ENCODE data around the gene TRIM16. TPM values are rescaled to one million over a fixed set of nuclear protein-coding genes. Genes with fewer than 3 reads are reported as not detected.

The TRIM16 gene
- total and polyA plus RNA-seq, 9 of the 15 experiments (the other 6 are each of a cell fraction or from before 2014, with no cell fraction given) = 3.5 to 9.2 (median 8.2) TPM

DNA sequence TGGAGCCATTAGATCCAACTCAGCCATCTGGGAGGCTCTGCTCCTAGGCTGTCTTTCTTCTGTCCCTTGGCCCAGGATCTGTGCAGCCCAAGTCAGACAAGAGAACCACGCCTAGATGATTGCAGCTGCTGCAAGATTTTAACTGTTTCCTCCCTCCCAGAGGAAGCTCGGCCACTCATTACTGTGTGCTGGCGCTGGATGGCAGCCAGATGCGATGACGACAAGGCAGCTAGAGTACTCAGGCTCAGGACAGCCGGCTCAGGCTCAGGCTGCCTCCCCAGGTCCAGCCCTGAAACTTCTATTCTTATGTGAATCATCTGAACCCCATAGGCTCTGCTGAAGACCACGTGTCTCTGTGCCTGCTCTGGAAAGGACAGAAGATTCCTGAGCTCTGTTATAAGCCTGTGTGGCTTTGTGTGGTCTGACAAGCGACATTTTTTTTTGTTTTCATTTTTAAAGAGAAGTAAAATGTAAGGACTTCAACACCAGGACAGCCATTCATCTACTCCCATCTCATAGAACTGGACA is 32.5 kb downstream of the TRIM16 start (continued):
- TF ChIP-seq KAT7 (CRISPR knock-in tag; IDR thresholded peaks at IDR 0.05; ENCODE audit: borderline replicate concordance) = no peak
- TF ChIP-seq CAMTA2 (CRISPR knock-in tag; conservative IDR thresholded peaks at IDR 0.05) = no peak
- TF ChIP-seq, protein P1, sequence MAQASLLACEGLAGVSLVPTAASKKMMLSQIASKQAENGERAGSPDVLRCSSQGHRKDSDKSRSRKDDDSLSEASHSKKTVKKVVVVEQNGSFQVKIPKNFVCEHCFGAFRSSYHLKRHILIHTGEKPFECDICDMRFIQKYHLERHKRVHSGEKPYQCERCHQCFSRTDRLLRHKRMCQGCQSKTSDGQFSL (CRISPR knock-in tag; IDR thresholded peaks at IDR 0.05) = no peak
- TF ChIP-seq, protein P1 (tag; IDR thresholded peaks at IDR 0.05) = no peak
- no peak for TF ChIP-seq ZNF668 (CRISPR knock-in tag; IDR thresholded peaks at IDR 0.05)
- no peak for TF ChIP-seq BMI1 (IDR thresholded peaks at IDR 0.05; ENCODE audit: low read length)
- no peak for TF ChIP-seq ZNF77 (CRISPR knock-in tag; IDR thresholded peaks at IDR 0.05)
- TF ChIP-seq, protein P2, sequence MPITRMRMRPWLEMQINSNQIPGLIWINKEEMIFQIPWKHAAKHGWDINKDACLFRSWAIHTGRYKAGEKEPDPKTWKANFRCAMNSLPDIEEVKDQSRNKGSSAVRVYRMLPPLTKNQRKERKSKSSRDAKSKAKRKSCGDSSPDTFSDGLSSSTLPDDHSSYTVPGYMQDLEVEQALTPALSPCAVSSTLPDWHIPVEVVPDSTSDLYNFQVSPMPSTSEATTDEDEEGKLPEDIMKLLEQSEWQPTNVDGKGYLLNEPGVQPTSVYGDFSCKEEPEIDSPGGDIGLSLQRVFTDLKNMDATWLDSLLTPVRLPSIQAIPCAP (CRISPR knock-in tag; IDR thresholded peaks at IDR 0.05; ENCODE audit: borderline replicate concordance) = no peak
- TF ChIP-seq HNRNPL (IDR thresholded peaks at IDR 0.05; ENCODE audit: low read depth, low read length) = no peak
- no peak for TF ChIP-seq PHF8 (IDR thresholded peaks at IDR 0.05; ENCODE audit: borderline replicate concordance, low read length)
- TF ChIP-seq MYBL2 (IDR thresholded peaks at IDR 0.05; ENCODE audit: low read depth) = no peak
- TF ChIP-seq MYBL2 (CRISPR knock-in tag; IDR thresholded peaks at IDR 0.05; ENCODE audit: borderline replicate concordance) = no peak
- TF ChIP-seq HNRNPH1 (optimal IDR thresholded peaks at IDR 0.05; ENCODE audit: low read depth, low read length) = no peak
- no peak for TF ChIP-seq ZC3H8 (IDR thresholded peaks at IDR 0.05)
- TF ChIP-seq, protein P3, sequence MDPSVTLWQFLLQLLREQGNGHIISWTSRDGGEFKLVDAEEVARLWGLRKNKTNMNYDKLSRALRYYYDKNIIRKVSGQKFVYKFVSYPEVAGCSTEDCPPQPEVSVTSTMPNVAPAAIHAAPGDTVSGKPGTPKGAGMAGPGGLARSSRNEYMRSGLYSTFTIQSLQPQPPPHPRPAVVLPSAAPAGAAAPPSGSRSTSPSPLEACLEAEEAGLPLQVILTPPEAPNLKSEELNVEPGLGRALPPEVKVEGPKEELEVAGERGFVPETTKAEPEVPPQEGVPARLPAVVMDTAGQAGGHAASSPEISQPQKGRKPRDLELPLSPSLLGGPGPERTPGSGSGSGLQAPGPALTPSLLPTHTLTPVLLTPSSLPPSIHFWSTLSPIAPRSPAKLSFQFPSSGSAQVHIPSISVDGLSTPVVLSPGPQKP (CRISPR knock-in tag; IDR thresholded peaks at IDR 0.05) = no peak
- TF ChIP-seq ZNF24 (IDR thresholded peaks at IDR 0.05) = no peak
- no peak for TF ChIP-seq DACH1 (IDR thresholded peaks at IDR 0.05; ENCODE audit: partially characterized antibody)
- TF ChIP-seq DPF2 (IDR thresholded peaks at IDR 0.05) = peak; percentile 60; the same call in 1 of the 2 replicates
- TF ChIP-seq, protein P4, sequence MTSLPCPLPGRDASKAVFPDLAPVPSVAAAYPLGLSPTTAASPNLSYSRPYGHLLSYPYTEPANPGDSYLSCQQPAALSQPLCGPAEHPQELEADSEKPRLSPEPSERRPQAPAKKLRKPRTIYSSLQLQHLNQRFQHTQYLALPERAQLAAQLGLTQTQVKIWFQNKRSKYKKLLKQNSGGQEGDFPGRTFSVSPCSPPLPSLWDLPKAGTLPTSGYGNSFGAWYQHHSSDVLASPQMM (CRISPR knock-in tag; IDR thresholded peaks at IDR 0.05) = no peak
- TF ChIP-seq SMARCA4 (IDR thresholded peaks at IDR 0.05) = 0 out of 2 replicates have a peak, but pooled peaks have one; percentile 25
- TF ChIP-seq, protein P5, sequence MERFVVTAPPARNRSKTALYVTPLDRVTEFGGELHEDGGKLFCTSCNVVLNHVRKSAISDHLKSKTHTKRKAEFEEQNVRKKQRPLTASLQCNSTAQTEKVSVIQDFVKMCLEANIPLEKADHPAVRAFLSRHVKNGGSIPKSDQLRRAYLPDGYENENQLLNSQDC (CRISPR knock-in tag; IDR thresholded peaks at IDR 0.05) = no peak
- TF ChIP-seq CBX1 (IDR thresholded peaks at IDR 0.05; ENCODE audit: low read depth) = no peak
- TF ChIP-seq, protein P6, sequence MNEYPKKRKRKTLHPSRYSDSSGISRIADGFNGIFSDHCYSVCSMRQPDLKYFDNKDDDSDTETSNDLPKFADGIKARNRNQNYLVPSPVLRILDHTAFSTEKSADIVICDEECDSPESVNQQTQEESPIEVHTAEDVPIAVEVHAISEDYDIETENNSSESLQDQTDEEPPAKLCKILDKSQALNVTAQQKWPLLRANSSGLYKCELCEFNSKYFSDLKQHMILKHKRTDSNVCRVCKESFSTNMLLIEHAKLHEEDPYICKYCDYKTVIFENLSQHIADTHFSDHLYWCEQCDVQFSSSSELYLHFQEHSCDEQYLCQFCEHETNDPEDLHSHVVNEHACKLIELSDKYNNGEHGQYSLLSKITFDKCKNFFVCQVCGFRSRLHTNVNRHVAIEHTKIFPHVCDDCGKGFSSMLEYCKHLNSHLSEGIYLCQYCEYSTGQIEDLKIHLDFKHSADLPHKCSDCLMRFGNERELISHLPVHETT (CRISPR knock-in tag; conservative IDR thresholded peaks at IDR 0.05 in 1 of 2, IDR thresholded peaks at IDR 0.05 in 1 of 2) = no peak
- no peak for TF ChIP-seq TEAD2 (tag; IDR thresholded peaks at IDR 0.05)
- TF ChIP-seq BCL6 (CRISPR knock-in tag; IDR thresholded peaks at IDR 0.05) = no peak
- no peak for TF ChIP-seq SETDB1 (IDR thresholded peaks at IDR 0.05; ENCODE audit: low read length)

Data from K562 (cell line).